Activated CD8-positive, alpha-beta memory T cell treated with anti-CD3 and anti-CD28 coated beads, Interleukin-2, amount 10 ng/mL, durations not matched to agents 7 days and 5 days (primary cell): ENCODE data around the gene GLO1. TPM values are rescaled to one million over a fixed set of nuclear protein-coding genes. Genes with fewer than 3 reads are reported as not detected.

Experiments
- ATAC-seq: fragments of 150-1000 bp; cut with Tn5 transposase; one replicate; pipeline ENCODE4 v1.10.0; 2021; ENCODE audit warnings: moderate library complexity
- CTCF ChIA-PET: fragments of 350-600 bp; sonication (Branson Sonifier 250); formaldehyde crosslinking; loops from one replicate; lab custom pipeline; 2021; ENCODE audit warnings: antibody characterized with exemption; lab: Charles Lee
- DNase-seq: peaks from one replicate; pipeline ENCODE4 v3.0.0-alpha.2; 2020
- H3K27ac Mint-ChIP-seq: one replicate; pipeline ENCODE4 v1.8.0; 2021; ENCODE audit warnings: mild to moderate bottlenecking, mixed read lengths
- H3K27me3 Mint-ChIP-seq: one replicate; pipeline ENCODE4 v1.8.0; 2021; ENCODE audit warnings: mixed read lengths
- H3K36me3 Mint-ChIP-seq: one replicate; pipeline ENCODE4 v1.8.0; 2021; ENCODE audit warnings: mild to moderate bottlenecking, mixed read lengths
- H3K4me1 Mint-ChIP-seq: one replicate; pipeline ENCODE4 v1.8.0; 2021; ENCODE audit warnings: mixed read lengths
- H3K4me3 Mint-ChIP-seq: one replicate; pipeline ENCODE4 v1.8.0; 2021; ENCODE audit warnings: mild to moderate bottlenecking, moderate library complexity, mixed read lengths
- H3K9me3 Mint-ChIP-seq: one replicate; pipeline ENCODE4 v1.8.0; 2022; ENCODE audit warnings: low read depth, mixed read lengths
- total RNA-seq, 2 experiments: library from RNA; stranded (reverse); gene quantifications; one replicate each; pipeline ENCODE4 v1.2.3, GENCODE V29; 2021

The GLO1 gene
- total RNA-seq, 2 experiments from 2014 or later: 130 to 149 TPM

DNA sequence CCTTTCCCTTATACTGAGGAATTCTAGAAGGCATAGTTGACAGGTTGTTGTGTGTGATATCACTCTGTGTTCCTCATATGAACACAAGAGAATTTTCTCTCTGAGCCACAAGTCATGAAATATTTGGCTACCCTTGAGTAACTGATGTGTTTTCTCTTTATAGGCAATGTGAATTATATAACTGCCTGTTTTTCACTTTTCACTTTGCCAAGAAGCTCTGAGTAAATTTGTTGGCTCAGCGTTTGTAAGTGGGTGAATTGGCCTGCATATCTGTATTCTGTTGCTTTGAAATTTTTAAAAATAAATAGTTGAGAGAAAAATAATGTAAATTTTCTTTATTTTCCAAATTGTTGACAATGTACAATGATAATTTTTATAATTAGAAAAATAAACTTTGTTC, 58.0 kb downstream of the GLO1 start:
- no peak overlapping the region for H3K4me3 Mint-ChIP-seq
- CTCF ChIA-PET: no interaction called here

DNA sequence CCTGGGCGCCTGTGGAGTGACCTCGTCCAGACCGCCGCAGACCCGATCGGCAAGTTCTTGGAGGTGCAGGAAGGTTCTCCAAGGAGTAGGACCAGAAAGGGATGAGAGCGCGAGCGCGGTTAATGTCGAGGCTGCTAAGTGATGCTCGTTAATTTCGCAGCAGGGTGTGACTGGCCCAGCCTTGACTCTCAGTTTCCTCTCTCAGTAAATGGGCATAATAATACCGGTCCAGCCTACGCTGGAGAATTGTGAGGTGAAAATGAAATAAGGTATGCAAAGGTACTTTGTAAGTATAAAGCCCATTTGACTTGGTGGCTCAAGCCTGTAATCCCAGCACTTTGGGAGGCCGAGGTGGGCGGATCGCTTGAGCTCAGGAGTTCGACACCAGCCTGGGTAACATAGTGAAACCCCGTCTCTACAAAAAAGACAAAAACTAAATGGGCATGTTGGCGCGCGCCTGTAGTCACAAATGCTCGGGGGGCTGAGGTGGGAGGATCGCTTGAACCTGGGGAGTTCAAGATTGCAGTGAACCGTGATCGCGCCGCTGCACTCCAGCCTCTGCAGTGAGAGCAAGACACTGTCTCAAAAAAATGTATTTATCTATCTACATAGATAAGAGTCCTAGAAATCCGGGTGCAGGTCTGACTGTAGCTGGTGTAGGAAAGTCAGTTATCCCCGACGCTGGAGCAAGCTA, 62.6 kb downstream of the GLO1 start:
- ATAC-seq (no peak), DNase-seq (no peak)
- Mint-ChIP-seq H3K9me3 (no peaks in the 10 kb centered on the region), H3K27ac (peak overlapping the region; percentile 95), H3K27me3 (no peaks in the 10 kb centered on the region), H3K36me3 (peaks cover 6% of the 10 kb centered on the region), H3K4me3 (peak overlapping the region; percentile 90), H3K4me1 (peaks cover 42% of the 10 kb centered on the region)
- CTCF ChIA-PET: interaction anchor here (1.2 to 2.2 kb wide), 2 partner anchors 13 to 74 kb away, joined by 4 to 9 read pairs; no protein-coding TSS in a partner anchor

More for the DNA sequence above, 58.0 kb downstream of the GLO1 start:
- no peaks in the 10 kb centered on the region for H3K27me3 Mint-ChIP-seq
- H3K36me3 Mint-ChIP-seq: peaks cover 8% of the 10 kb centered on the region
- no peaks in the 10 kb centered on the region for H3K9me3 Mint-ChIP-seq
- ATAC-seq: no peak
- no peak overlapping the region for H3K27ac Mint-ChIP-seq
- no peak for DNase-seq
- peaks cover 13% of the 10 kb centered on the region for H3K4me1 Mint-ChIP-seq

- Mint-ChIP-seq H3K27me3 (no peaks in the 10 kb centered on the region), H3K4me1 (peaks cover 42% of the 10 kb centered on the region), H3K36me3 (peaks cover 6% of the 10 kb centered on the region), H3K4me3 (peak within 1 kb of the TSS; percentile 90), H3K27ac (peak within 1 kb of the TSS; percentile 95), H3K9me3 (no peaks in the 10 kb centered on the region)
- ATAC-seq (peak; percentile 84), DNase-seq (peak; percentile 87)
- CTCF ChIA-PET: interaction anchor here (1.0 to 2.2 kb wide), 3 partner anchors 13 to 935 kb away, joined by 3 to 9 read pairs (median 4); no protein-coding TSS in a partner anchor
Observed at GRCh38 chr6:38639498-38640215, 63.3 kb downstream of the GLO1 start, which contains the start of gene BTBD9. Gene BTBD9, minus strand, starts transcription at chr6:38639929.

GRCh38 chr6:38638941-38639497, 63.9 kb downstream of the GLO1 start:
- CTCF ChIA-PET: interaction anchor here (1.0 to 2.2 kb wide), 2 partner anchors 75 to 934 kb away, joined by 3 to 9 read pairs; no protein-coding TSS in a partner anchor
- Mint-ChIP-seq H3K27ac (peak overlapping the region; percentile 83), H3K27me3 (no peaks in the 10 kb centered on the region), H3K9me3 (no peaks in the 10 kb centered on the region), H3K36me3 (peaks cover 6% of the 10 kb centered on the region), H3K4me3 (peak overlapping the region; percentile 90), H3K4me1 (peaks cover 47% of the 10 kb centered on the region)
- ATAC-seq (peak; percentile 59), DNase-seq (peak; percentile 71)

DNA sequence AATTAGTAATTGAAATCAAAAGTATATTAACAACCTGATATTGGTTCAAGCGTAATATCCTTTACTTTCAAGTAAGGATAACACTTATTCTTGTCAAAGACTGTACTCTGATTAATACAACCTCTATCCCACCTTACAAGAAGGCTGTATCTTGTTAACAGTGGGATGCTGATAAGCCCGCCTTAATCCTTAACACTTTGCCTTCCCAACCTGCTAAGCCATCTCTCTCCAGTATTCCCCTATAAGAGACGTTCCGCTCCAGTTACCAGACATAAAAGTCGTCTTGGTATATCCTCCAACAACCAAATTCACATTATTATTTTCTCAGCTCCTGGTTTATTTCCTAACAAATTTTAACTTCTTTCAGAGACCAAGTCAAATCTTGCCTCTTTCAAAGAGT, 65.2 kb downstream of the GLO1 start:
- ATAC-seq (no peak), DNase-seq (no peak)
- Mint-ChIP-seq H3K27ac (no peak overlapping the region), H3K4me3 (no peak overlapping the region), H3K4me1 (peaks cover 47% of the 10 kb centered on the region), H3K9me3 (no peaks in the 10 kb centered on the region), H3K27me3 (no peaks in the 10 kb centered on the region), H3K36me3 (peaks cover 4% of the 10 kb centered on the region)
- CTCF ChIA-PET: no interaction called here

GRCh38 chr6:38636027-38636426, 66.9 kb downstream of the GLO1 start:
- ATAC-seq: no peak

DNA sequence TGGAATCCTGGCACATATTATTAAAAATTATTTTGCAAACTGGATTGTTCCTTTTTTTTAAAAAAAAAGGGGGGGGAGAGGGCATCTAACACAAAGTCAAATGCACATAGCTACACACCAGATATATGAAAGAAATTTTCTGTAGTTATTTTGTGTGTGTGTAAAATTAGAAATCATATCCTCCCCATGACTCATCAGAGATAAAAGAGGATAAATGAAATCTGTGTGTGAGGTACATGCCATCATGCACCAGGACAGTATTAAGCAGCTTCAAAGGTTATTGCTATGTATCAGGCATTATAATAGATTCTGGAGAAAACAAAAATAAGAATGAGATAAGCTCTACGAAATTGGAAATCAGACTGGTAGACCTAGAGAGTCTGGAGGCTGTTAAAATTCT, 68.4 kb downstream of the GLO1 start:
- H3K36me3 Mint-ChIP-seq: peaks cover 2% of the 10 kb centered on the region
- DNase-seq: no peak
- peaks cover 35% of the 10 kb centered on the region for H3K4me1 Mint-ChIP-seq
- CTCF ChIA-PET: no interaction called here
- no peak overlapping the region for H3K4me3 Mint-ChIP-seq
- ATAC-seq: no peak
- H3K9me3 Mint-ChIP-seq: peaks cover 3% of the 10 kb centered on the region
- H3K27ac Mint-ChIP-seq: no peak overlapping the region
- H3K27me3 Mint-ChIP-seq: no peaks in the 10 kb centered on the region

More at GRCh38 chr6:38636027-38636426, 66.9 kb downstream of the GLO1 start:
- no peak for DNase-seq
- Mint-ChIP-seq H3K27ac (no peak overlapping the region), H3K4me1 (peaks cover 42% of the 10 kb centered on the region), H3K36me3 (peaks cover 2% of the 10 kb centered on the region), H3K9me3 (peaks cover 3% of the 10 kb centered on the region), H3K4me3 (no peak overlapping the region), H3K27me3 (no peaks in the 10 kb centered on the region)
- CTCF ChIA-PET: no interaction called here

DNA sequence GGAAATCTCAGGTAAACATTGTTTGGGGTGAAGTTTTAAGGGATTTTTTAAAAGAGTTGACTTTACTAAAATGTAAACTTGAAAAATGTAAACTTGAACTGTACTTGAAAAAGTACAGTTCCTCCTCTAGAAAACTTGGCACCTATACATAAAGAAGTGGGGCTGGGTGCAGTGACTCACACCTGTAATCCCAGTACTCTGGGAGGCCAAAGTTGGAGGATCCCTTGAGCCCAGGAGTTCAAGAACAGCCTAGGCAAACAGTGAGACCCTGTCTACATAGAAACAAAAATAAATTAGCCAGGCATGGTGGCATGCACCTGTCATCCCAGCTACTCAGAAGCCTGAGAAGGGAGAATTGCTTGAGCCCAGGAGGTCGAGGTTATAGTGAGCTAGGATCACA, 70.5 kb downstream of the GLO1 start:
- DNase-seq: no peak
- Mint-ChIP-seq H3K36me3 (peaks cover 2% of the 10 kb centered on the region), H3K4me1 (peaks cover 22% of the 10 kb centered on the region), H3K4me3 (no peak overlapping the region), H3K9me3 (peaks cover 3% of the 10 kb centered on the region), H3K27ac (no peak overlapping the region), H3K27me3 (no peaks in the 10 kb centered on the region)
- CTCF ChIA-PET: no interaction called here
- no peak for ATAC-seq

DNA sequence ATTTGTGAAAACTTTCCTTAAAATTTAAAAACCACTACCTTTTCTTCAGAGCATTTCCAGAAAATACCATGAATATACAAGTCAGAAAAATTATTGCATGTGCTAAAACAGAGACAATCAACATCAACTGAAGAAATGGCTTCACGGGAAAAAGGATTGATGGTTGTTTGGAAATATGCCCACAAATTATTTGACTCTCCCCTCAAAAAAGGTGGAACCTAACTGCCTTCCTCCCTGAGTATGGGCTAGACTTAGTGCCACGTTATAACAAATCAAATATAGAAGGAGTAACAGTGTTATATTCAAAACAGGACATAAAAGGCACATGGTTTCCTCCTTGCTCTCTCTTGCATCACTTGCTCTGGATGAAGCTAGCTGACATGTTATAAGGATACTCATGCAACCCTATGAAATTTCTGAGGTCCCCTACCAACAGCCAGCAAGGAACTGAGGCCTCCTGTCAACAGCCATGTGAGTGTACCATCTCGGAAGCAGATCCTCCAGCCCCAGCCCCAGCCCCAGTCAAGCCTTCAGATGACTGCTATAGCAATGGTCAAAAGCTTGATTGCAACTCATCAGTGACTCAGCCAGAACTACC, 71.7 kb downstream of the GLO1 start:
- H3K9me3 Mint-ChIP-seq: peaks cover 3% of the 10 kb centered on the region
- H3K4me3 Mint-ChIP-seq: no peak overlapping the region
- DNase-seq (no peak), ATAC-seq (no peak)
- H3K27me3 Mint-ChIP-seq: no peaks in the 10 kb centered on the region
- peaks cover 2% of the 10 kb centered on the region for H3K36me3 Mint-ChIP-seq
- no peak overlapping the region for H3K27ac Mint-ChIP-seq
- CTCF ChIA-PET: no interaction called here
- H3K4me1 Mint-ChIP-seq: peaks cover 12% of the 10 kb centered on the region

Other genes with a start within 250 kb of the GLO1 start
- gene BTBD9, start 63.2 kb downstream of the GLO1 start, total RNA-seq: 10 to 100 TPM; 11.0 to 13.8 TPM
- under 1 TPM; 0.12 to 0.15 TPM for gene DNAH8, start 12.2 kb upstream of the GLO1 start, total RNA-seq